Left ventricle myocardium superior (tissue), 1 donor: Measurements from ENCODE around the gene CDK16. TPM values are rescaled to one million over a fixed set of nuclear protein-coding genes. Genes with fewer than 3 reads are reported as not detected.

Experiments used
- ATAC-seq: fragments of 200-7000 bp; cut with Tn5 transposase; one replicate; pipeline ENCODE4 v1.9.1; 2020; ENCODE audit warnings: mild to moderate bottlenecking, moderate library complexity
- DNase-seq: peaks from one replicate; pipeline ENCODE4 v3.0.0-alpha.2; 2020
- intact Hi-C: fragments of 100-400 bp; cut with micrococcal nuclease; formaldehyde crosslinking; loops from one replicate; pipeline ENCODE4 v1.11.0; 2022
- total RNA-seq: library from RNA; stranded (reverse); fragmentation: NEBNext Ultra II Directional; extraction: Animal tissue kit (Norgen Biotek cat#: 25700); gene quantifications from one replicate; pipeline ENCODE4 v1.2.1, GENCODE V29; 2021
- donor health status: DM: no; HTN: yes; CAD: no; lungs with severe emphysema.

CDK16 gene
- total RNA-seq, 1 donor from 2014 or later: 155 TPM

GRCh38 chrX:47182106-47182700 lies 36.3 kb upstream of the CDK16 start:
- ATAC-seq (no peak), DNase-seq (no peak)
- intact Hi-C loops: no loop called here

- intact Hi-C loops: no loop called here
- DNase-seq (no peak), ATAC-seq (no peak)
Measured at GRCh38 chrX:47184486-47184885, 34.0 kb upstream of the CDK16 start.

GRCh38 chrX:47185241-47185640 lies 33.2 kb upstream of the CDK16 start:
- no peak for DNase-seq
- intact Hi-C loops: no loop called here
- no peak for ATAC-seq

GRCh38 chrX:47186096-47186740 lies 32.3 kb upstream of the CDK16 start:
- ATAC-seq (no peak), DNase-seq (no peak)
- intact Hi-C loops: no loop called here

GRCh38 chrX:47187106-47187677 lies 31.3 kb upstream of the CDK16 start:
- intact Hi-C loops: no loop called here
- no peak for DNase-seq

GRCh38 chrX:47189906-47190305 lies 28.6 kb upstream of the CDK16 start:
- no peak for ATAC-seq
- no peak for DNase-seq
- intact Hi-C loops: no loop called here

More at GRCh38 chrX:47187106-47187677, 31.3 kb upstream of the CDK16 start:
- no peak for ATAC-seq

GRCh38 chrX:47190445-47191269 lies 27.8 kb upstream of the CDK16 start:
- intact Hi-C loops: no loop called here
- peak; percentile 87 for DNase-seq
- peak; percentile 85 for ATAC-seq

GRCh38 chrX:47191331-47191730 lies 27.1 kb upstream of the CDK16 start:
- no peak for DNase-seq
- intact Hi-C loops: no loop called here
- ATAC-seq: peak; percentile 3

- DNase-seq (no peak), ATAC-seq (no peak)
- intact Hi-C loops: no loop called here
Measured at GRCh38 chrX:47191806-47192401, 26.6 kb upstream of the CDK16 start.

- intact Hi-C loops: no loop called here
- peak; percentile 92 for DNase-seq
- ATAC-seq: peak; percentile 90
Measured at GRCh38 chrX:47193475-47194193, 24.8 kb upstream of the CDK16 start, which contains the start of gene UBA1. Gene UBA1, plus strand, starts transcription at chrX:47193829. Its CDS starts 4,974 bp downstream, at chrX:47198803.

GRCh38 chrX:47194194-47194787 lies 24.2 kb upstream of the CDK16 start:
- DNase-seq (no peak), ATAC-seq (no peak)
- intact Hi-C loops: no loop called here

GRCh38 chrX:47196098-47196497 lies 22.4 kb upstream of the CDK16 start:
- intact Hi-C loops: no loop called here
- DNase-seq (no peak), ATAC-seq (no peak)

GRCh38 chrX:47197526-47197925 lies 21.0 kb upstream of the CDK16 start:
- no peak for DNase-seq
- intact Hi-C loops: no loop called here
- no peak for ATAC-seq

- intact Hi-C loops: no loop called here
Measured at GRCh38 chrX:47198026-47198686, 20.3 kb upstream of the CDK16 start.

GRCh38 chrX:47198687-47199080 lies 19.8 kb upstream of the CDK16 start:
- no peak for DNase-seq
- ATAC-seq: no peak
- intact Hi-C loops: no loop called here

More at GRCh38 chrX:47198026-47198686, 20.3 kb upstream of the CDK16 start:
- no peak for DNase-seq
- ATAC-seq: no peak

GRCh38 chrX:47199286-47199685 lies 19.2 kb upstream of the CDK16 start:
- intact Hi-C loops: no loop called here
- no peak for ATAC-seq
- no peak for DNase-seq

- intact Hi-C loops: no loop called here
- ATAC-seq (peak; percentile 62), DNase-seq (peak; percentile 48)
Measured at GRCh38 chrX:47200385-47201150, 17.9 kb upstream of the CDK16 start.
